ENCODE measurements around the gene VASN. TPM values are rescaled to one million over a fixed set of nuclear protein-coding genes. Genes with fewer than 3 reads are reported as not detected.

Gene VASN
- total and polyA plus RNA-seq, 5 donors = 10.7 to 21.3 (median 12.2) TPM

DNA sequence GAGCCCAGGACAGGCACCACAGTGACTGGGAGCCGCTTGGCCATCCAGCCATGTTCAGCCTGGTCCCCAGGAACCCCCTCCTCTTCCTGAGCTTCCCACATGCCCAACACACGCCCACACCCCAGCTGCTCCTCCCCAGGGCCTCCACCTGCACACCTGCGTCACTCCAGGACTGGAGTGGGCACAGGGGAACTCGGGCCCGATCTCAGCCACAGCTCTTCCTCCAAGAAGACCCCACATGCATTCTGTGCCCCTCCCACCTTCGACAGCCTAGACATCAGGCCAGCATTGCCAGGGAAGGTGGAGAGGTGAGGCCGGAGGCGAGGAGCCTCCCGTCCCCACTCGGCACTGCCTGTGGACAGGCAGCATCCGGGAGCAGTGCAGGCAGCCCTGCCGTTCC lies 6.0 kb upstream of the VASN start:
- intact Hi-C loops (cut with DNase I) = no loop called here
- WGBS = 95% methylated on average over 12 of the region's 12 CpGs
- no peak for ATAC-seq

DNA sequence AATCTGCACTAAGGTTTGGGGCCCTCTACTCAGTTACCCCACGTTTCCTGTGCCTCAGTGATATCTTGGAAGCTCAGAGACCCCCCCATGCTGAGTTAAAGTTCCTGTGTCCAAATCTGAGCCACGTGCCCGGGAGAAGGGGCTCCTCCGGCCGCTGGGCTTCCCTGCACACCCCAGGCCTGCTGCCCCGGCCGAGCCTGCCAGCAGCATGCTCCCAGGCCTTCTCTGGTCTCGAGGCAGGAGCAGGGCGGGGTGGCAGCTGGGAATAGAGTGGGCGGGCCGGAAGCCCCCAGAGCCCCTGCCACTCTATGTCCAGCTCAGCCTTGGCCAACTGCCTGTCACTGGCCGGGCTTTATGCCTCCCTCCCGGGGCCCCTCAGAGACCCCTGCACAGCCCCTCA lies 5.6 kb upstream of the VASN start:
- Histone ChIP-seq H3K27ac (ENCODE audit: low read length) (no peak overlapping the region), H3K27me3 (ENCODE audit: control insufficient read depth, insufficient read depth) (no peaks in the 10 kb centered on the region), H3K9me3 (ENCODE audit: control insufficient read depth, low read length) (no peaks in the 10 kb centered on the region), H3K4me1 (ENCODE audit: control insufficient read depth, insufficient read depth, low read length) (no peaks in the 10 kb centered on the region), H3K4me3 (ENCODE audit: low read length) (no peak overlapping the region)
- WGBS = 93% methylated on average over 13 of the region's 13 CpGs
- DNase-seq (no peak), ATAC-seq (no peak)
- intact Hi-C loops (cut with DNase I) = no loop called here

More for the DNA sequence above, 6.0 kb upstream of the VASN start:
- H3K9me3 ChIP-seq (ENCODE audit: control insufficient read depth, low read length) = no peaks in the 10 kb centered on the region
- H3K27me3 ChIP-seq (ENCODE audit: control insufficient read depth, insufficient read depth) = no peaks in the 10 kb centered on the region
- no peak for DNase-seq
- no peak overlapping the region for H3K4me3 ChIP-seq (ENCODE audit: low read length)
- no peaks in the 10 kb centered on the region for H3K4me1 ChIP-seq (ENCODE audit: control insufficient read depth, insufficient read depth, low read length)
- H3K27ac ChIP-seq (ENCODE audit: low read length) = no peak overlapping the region

DNA sequence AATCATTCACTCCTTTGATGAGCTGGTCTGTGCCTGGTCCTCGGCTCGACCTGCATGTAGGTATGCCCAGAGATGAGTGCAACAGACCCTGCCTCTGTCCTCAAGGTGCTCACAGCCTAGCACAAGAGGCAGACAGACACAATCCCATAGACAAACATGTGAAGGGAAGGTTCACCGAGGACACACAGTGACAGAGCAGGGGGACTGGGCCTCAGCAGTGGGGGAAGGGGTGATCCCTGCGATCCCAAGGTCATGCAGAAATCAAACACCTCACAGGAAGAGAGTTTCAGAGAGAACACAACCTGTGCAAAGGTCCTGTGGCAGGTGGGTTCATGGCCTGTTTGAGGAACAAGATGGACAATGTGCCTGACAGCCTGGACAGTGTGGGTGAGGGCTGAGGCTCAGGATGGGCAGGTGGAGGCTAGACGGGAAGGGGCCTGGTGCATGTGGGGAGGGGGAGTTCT lies 4.2 kb upstream of the VASN start:
- no peak for ATAC-seq
- H3K9me3 ChIP-seq (ENCODE audit: control insufficient read depth, low read length) = no peaks in the 10 kb centered on the region
- H3K4me1 ChIP-seq (ENCODE audit: control insufficient read depth, insufficient read depth, low read length) = no peaks in the 10 kb centered on the region
- intact Hi-C loops (cut with DNase I) = no loop called here
- WGBS = 98% methylated on average over 5 of the region's 5 CpGs
- H3K4me3 ChIP-seq (ENCODE audit: low read length) = no peak overlapping the region
- no peaks in the 10 kb centered on the region for H3K27me3 ChIP-seq (ENCODE audit: control insufficient read depth, insufficient read depth)
- no peak for DNase-seq
- H3K27ac ChIP-seq (ENCODE audit: low read length) = no peak overlapping the region

DNA sequence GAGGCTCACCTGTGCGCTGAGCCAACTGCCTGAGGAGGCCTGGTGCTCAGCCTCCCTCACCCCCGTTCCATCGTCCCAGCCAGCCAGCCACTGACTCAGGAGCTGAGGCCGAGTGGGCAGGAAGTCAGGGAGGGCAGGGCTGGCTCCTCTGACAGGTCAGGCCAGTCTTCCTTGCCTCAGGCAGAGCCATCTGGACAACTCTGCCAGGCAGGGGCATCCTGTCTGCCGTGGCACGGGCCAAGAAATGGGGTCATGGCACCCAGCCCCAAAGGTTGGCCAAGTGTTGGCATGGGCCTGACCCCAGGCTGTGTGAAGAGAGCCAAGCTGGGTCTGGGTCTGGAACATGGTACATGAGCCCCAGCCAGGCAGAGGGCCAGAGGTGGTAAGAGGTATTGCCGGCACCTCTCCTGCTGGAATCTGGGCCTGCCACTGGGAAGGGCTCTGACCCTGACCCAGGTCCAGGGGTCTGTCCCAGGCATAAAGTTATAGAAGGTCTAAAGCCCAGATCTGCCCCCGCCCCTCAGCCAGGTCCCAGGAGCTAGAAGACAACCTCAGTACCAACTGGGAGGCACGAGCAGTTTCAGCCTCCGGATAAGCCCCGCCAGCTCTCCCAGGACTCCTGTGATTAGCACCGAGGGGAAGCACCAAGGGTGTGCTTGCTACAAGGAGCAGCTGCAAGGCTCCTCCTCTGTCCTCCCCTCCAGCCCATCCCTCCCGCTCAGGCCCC lies 2.5 kb upstream of the VASN start:
- no peak for ATAC-seq
- H3K4me1 ChIP-seq (ENCODE audit: control insufficient read depth, insufficient read depth, low read length) = peaks cover 2% of the 10 kb centered on the region
- no peaks in the 10 kb centered on the region for H3K27me3 ChIP-seq (ENCODE audit: control insufficient read depth, insufficient read depth)
- peak in 2 of 3 donors; percentile 43 to 67 for DNase-seq
- 80% methylated on average over 13 of the region's 13 CpGs for WGBS
- intact Hi-C loops (cut with DNase I) = no loop called here
- H3K27ac ChIP-seq (ENCODE audit: low read length) = no peak overlapping the region
- no peaks in the 10 kb centered on the region for H3K9me3 ChIP-seq (ENCODE audit: control insufficient read depth, low read length)
- H3K4me3 ChIP-seq (ENCODE audit: low read length) = no peak overlapping the region

DNA sequence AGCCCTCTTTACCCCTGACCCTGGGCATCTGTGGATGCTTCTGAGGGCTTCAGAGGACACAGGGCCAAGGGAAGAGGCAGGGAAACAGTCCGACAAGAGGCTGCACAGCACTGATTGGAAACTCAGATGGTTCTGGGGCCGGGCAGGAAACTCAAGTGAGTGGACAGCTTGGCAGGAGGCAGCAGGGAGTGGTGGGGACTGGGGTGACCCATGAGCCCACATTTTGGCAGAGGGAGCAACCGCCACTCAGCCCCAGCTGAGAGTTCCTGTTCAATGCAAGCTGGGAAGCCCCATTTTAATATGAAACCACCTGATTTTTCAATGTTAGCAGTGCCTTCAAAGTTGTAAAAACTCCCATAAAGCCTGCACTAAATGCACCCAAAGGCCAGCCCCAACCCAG lies 1.5 kb upstream of the VASN start:
- no peak overlapping the region for H3K4me3 ChIP-seq (ENCODE audit: low read length)
- no peaks in the 10 kb centered on the region for H3K9me3 ChIP-seq (ENCODE audit: control insufficient read depth, low read length)
- peak overlapping the region; percentile 16 for H3K27ac ChIP-seq (ENCODE audit: low read length)
- no peaks in the 10 kb centered on the region for H3K27me3 ChIP-seq (ENCODE audit: control insufficient read depth, insufficient read depth)
- WGBS = 62% methylated on average over 3 of the region's 3 CpGs
- peak in 2 of 3 donors; percentile 68 to 72 for DNase-seq
- no peak for ATAC-seq
- intact Hi-C loops (cut with DNase I) = no loop called here
- peaks cover 4% of the 10 kb centered on the region for H3K4me1 ChIP-seq (ENCODE audit: control insufficient read depth, insufficient read depth, low read length)

DNA sequence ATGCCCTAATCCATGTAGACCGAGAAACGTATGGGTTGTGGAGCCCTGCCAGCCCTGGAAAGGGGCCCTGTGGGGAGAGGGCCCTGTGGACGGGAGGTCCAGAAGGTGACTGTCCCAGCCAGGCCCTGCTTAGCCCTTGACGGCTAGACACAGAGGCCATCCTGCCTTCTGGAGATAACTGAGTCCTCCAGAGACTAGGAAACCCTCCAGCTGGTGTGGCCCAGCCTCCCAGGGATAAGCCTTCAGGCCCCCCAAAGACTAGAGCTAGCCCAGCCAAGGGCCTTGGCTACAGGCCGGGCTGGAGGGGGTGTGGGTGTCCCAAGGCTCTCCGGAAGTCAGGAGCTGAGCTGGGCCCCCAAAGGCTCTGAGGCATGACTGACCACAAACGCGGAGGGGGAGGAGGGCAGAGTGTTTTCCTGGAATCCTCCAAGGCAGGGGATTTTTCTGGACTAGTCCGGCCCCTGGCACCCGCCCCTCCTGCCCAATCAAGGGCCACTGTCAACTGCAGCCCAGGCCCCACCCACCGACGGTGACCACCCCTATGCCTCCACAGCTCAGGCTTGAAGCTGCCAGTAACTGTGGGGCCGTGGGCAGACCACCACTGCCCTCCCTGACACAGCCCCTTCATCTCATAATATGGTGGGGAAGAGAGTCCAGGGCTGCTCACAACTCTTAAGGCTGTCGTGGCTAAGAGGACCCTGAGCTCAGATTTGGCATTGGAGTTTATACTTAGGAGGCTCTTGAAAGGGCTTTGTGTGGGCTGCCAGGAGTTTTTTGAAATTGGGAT lies 885 bp upstream of the VASN start:
- H3K27me3 ChIP-seq (ENCODE audit: control insufficient read depth, insufficient read depth) = no peaks in the 10 kb centered on the region
- H3K27ac ChIP-seq (ENCODE audit: low read length) = peak overlapping the region; percentile 33
- intact Hi-C loops (cut with DNase I) = no loop called here
- ATAC-seq (peak; percentile 51 to 65), DNase-seq (peak; percentile 91 to 94 (median 94))
- no peak overlapping the region for H3K4me3 ChIP-seq (ENCODE audit: low read length)
- 51% methylated on average over 14 of the region's 14 CpGs for WGBS
- peaks cover 4% of the 10 kb centered on the region for H3K4me1 ChIP-seq (ENCODE audit: control insufficient read depth, insufficient read depth, low read length)
- H3K9me3 ChIP-seq (ENCODE audit: control insufficient read depth, low read length) = no peaks in the 10 kb centered on the region

DNA sequence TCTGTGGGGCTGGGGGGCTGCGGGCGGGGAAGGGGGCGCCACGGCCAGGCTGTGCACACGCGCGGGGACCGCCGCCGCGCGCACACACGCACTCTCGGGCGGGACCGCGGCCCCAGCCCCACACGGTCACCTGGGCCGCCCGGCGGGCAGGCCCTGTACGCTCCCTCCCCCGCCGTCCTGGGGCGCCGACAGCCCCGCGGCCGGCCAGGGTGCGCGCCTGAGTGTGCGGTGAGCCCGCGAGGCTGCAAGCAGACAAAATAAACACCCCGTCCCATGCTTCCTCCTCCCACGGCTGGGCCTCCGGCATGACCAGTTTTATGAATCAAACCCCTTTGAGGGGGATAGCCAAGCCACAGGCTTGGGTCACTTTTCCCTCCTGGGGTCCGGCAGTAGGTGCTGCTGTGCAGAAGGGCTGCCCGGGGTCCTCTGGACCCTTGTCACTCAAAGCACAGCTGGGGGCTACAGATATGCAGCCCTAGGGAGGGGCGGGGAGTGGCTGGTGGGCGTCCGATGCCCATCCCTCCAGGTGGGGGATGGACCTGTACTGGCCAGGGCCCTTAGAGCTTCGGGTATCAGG lies 441 bp downstream of the VASN start:
- intact Hi-C loops (cut with DNase I) = no loop called here
- peak overlapping the region; percentile 80 for H3K4me3 ChIP-seq (ENCODE audit: low read length)
- DNase-seq (peak in 1 of 3 donors; percentile 60), ATAC-seq (no peak)
- H3K4me1 ChIP-seq (ENCODE audit: control insufficient read depth, insufficient read depth, low read length) = peaks cover 5% of the 10 kb centered on the region
- WGBS = 4% methylated on average over 43 of the region's 43 CpGs
- H3K9me3 ChIP-seq (ENCODE audit: control insufficient read depth, low read length) = no peaks in the 10 kb centered on the region
- no peaks in the 10 kb centered on the region for H3K27me3 ChIP-seq (ENCODE audit: control insufficient read depth, insufficient read depth)
- peak overlapping the region; percentile 23 for H3K27ac ChIP-seq (ENCODE audit: low read length)

DNA sequence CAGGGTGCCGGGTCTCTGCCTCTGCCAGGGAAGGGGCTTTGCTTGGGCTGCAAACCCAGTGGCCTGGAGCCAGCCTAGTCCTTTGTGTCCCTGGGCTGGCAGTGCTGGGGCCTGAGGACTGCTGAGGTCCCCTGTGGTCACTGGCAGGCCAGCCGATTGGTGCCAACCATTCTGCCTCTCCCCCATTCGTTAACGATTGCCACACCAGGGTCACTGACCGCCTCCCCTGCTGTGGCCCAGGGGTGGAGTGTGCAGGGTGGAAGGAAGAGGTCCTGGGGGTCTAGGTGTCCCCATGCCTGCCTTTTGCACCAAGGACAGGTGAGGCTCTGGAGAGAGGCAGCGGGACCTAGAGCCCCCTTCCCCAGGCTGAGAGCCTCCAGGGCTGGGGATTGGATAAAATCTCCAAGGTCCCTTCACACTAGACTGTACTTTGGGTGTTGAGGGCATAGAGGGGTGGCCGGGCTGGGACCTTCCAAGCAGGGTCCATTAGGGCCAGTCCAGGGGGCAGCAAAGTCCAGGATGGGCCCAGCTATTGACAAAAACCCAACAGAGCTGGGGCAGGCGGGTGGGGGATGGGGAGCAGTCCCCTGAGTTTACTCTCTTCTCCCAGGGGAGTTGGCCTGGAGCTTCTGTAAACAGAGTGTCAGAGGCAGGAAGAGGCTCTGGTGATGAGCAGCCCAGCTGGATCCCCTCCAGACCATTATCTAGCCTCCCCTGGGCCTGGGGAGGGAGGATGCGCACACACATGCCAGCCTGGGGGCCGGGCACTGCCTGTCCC lies 1.1 kb downstream of the VASN start:
- H3K4me1 ChIP-seq (ENCODE audit: control insufficient read depth, insufficient read depth, low read length) = peaks cover 8% of the 10 kb centered on the region
- H3K27me3 ChIP-seq (ENCODE audit: control insufficient read depth, insufficient read depth) = no peaks in the 10 kb centered on the region
- H3K4me3 ChIP-seq (ENCODE audit: low read length) = peak overlapping the region; percentile 80
- intact Hi-C loops (cut with DNase I) = no loop called here
- peak overlapping the region; percentile 78 for H3K27ac ChIP-seq (ENCODE audit: low read length)
- H3K9me3 ChIP-seq (ENCODE audit: control insufficient read depth, low read length) = no peaks in the 10 kb centered on the region
- ATAC-seq (no peak), DNase-seq (peak in 2 of 3 donors; percentile 80 to 86)
- WGBS = 46% methylated on average over 10 of the region's 10 CpGs

DNA sequence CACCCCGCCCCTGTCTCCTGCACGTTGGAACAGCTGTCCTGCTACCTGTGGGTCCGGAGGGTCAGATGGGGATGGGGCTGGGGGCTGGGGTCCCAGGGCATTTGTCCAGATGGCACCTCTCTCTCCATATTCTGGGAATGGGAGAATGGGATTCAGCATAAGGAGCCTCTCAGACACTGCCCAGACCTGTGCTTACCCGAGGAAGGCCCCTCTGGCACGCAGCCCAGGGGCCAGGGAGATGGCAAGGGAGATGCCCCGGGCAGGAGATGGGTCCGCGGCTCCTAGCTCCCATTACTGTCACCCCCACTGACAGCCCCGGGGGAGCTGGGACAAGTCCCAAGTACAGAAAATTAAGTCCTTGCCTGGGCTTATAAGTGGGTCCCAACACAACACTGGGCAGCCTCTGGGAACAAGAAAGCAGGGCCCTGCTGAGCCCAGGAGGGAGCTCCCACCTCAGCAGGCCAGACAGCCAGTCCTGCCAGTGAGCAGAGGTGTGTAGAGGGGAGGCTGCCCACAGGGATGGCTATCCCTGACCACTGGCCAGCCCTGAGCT lies 1.8 kb downstream of the VASN start:
- ATAC-seq = no peak
- 30% methylated on average over 9 of the region's 9 CpGs for WGBS
- Histone ChIP-seq H3K27ac (ENCODE audit: low read length) (peak overlapping the region; percentile 78), H3K9me3 (ENCODE audit: control insufficient read depth, low read length) (no peaks in the 10 kb centered on the region), H3K4me3 (ENCODE audit: low read length) (peak overlapping the region; percentile 80), H3K27me3 (ENCODE audit: control insufficient read depth, insufficient read depth) (no peaks in the 10 kb centered on the region), H3K4me1 (ENCODE audit: control insufficient read depth, insufficient read depth, low read length) (peaks cover 14% of the 10 kb centered on the region)
- intact Hi-C loops (cut with DNase I) = no loop called here
- DNase-seq = peak in 1 of 3 donors; percentile 77

DNA sequence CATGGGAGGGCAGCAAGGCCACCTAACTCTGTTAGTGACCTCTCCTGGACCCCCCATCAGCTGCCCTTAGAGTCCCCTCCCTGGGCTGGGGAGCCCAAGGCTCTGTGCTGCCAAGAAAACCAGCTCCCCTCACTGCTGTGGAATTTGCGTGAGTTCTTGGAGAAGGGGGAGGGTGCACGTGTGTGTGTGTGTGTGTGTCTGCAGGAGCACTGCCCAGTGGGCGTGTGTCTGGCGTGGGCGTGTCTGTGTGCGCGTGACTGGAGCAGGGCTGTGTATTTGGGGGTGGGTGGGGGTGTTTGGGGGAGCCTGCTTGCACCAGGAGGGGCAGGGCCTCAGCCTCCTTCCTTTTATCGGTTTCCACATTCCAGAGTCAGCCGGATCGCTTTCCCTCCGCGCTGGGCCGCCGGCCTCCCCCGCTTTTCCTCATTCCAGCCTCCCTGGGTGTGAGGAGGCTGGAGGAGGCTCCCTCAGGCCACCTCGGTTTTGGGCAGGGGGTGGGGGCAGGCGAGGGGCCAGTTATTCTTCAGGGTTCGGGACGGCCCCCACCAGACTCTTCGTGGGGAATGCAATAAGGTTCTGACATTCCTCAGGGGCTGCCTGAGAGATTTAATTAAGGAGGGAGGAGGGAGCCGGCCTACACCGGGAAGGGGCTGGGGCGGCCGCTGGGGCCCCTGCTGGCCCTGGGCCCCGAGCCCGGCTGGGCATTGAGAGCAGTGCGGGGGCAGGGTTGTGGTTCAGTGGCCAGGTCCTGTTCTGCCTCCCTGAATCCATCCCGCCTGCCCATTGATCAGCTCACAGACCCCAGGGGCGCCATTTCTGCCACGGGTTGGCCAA lies 2.5 kb downstream of the VASN start:
- H3K27ac ChIP-seq (ENCODE audit: low read length) = peak overlapping the region; percentile 78
- DNase-seq = peak; percentile 83 to 95 (median 92)
- no peaks in the 10 kb centered on the region for H3K9me3 ChIP-seq (ENCODE audit: control insufficient read depth, low read length)
- WGBS = 32% methylated on average over 30 of the region's 30 CpGs
- intact Hi-C loops (cut with DNase I) = no loop called here
- H3K27me3 ChIP-seq (ENCODE audit: control insufficient read depth, insufficient read depth) = no peaks in the 10 kb centered on the region
- peak; percentile 8 to 11 for ATAC-seq
- peaks cover 17% of the 10 kb centered on the region for H3K4me1 ChIP-seq (ENCODE audit: control insufficient read depth, insufficient read depth, low read length)
- peak overlapping the region; percentile 80 for H3K4me3 ChIP-seq (ENCODE audit: low read length)

Measured in right cardiac atrium (tissue), 5 donors.